GM12872 (cell line): Measurements from ENCODE around the gene PLPPR1.

Source experiments
- CTCF ChIP-seq: IDR thresholded peaks from 3 replicates; pipeline ENCODE4 v1.5.1; 2011; ENCODE audit warnings: low read depth, mild to moderate bottlenecking, low read length, moderate library complexity; ENCODE audit not compliant: insufficient read depth

Gene PLPPR1

DNA sequence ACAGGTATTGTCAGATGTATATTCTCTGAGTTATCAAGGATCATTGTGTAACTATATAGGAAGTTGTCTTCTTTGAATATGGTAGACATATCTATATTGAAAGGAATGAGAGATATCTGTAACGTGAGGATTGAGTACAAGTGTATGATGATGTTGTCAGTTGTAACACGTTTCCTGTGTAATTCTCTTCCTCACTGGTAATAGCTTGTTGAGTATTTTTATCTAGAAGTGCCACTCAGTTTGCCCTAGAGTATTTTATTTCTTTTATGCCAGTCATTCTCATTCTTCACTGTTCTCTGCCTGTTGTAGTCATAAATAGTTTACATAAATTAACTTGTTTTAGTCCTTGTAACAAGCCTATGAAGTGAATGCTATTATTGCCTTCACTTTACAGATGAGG is 184.1 kb downstream of the PLPPR1 start:
- no peak for TF ChIP-seq CTCF

- TF ChIP-seq CTCF = no peak
Observed at GRCh38 chr9:101219030-101219429, 190.5 kb downstream of the PLPPR1 start.

GRCh38 chr9:101220341-101220740 is 191.8 kb downstream of the PLPPR1 start:
- no peak for TF ChIP-seq CTCF

DNA sequence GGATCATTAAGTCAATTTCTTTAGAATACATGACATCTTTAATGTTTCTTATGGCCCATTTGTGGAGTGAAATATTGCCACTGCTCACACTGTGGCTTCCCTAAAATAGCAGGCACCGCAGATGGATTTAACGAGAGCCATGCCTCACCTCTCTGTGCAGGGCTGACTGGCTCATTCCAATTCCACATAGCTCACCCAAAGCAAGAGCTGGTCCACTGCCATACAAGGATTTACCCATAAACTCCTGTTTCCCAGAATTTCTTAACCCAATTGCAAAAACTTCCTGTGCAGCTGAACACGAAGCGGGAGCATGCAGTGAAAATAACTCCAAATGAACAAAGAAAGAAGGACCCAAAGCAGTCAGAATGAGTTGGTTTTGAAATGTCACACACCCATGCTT is 196.7 kb downstream of the PLPPR1 start:
- TF ChIP-seq CTCF = no peak

GRCh38 chr9:101226161-101226560 is 197.6 kb downstream of the PLPPR1 start:
- no peak for TF ChIP-seq CTCF

DNA sequence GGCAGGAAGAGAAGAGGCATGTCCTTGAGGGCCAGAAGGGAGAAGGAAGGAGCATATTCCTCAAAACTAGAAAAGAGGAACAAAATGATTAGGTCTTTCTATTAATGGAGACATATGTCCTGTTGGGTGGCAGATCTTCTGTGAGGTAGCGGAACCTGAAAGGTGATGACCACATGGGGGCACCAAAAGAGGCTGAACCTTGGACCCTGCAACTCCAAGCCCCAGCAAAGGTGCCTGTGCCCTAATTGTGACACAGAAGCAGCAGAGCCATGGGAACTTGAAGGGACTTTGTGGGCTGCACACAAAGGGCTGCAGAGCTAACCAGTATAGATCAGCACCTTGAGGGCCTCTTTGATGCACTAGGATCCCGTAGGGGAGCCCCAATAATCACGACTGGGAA is 198.3 kb downstream of the PLPPR1 start:
- no peak for TF ChIP-seq CTCF

GRCh38 chr9:101229606-101230005 is 201.1 kb downstream of the PLPPR1 start:
- no peak for TF ChIP-seq CTCF
